ENCODE measurements around the gene POU6F2.
A peak's percentile ranks its signal among the peaks of the same experiment; 100 is the strongest.

POU6F2 gene

GRCh38 chr7:39017369-39017915, 39.7 kb downstream of the POU6F2 start:
- no peaks in the 10 kb centered on the region for H4K20me1 ChIP-seq
- no peaks in the 10 kb centered on the region for H3K4me1 ChIP-seq
- H3K9ac ChIP-seq, result no peak overlapping the region
- H3K27me3 ChIP-seq, result no peaks in the 10 kb centered on the region
- H3K4me2 ChIP-seq, result no peak overlapping the region
- no peak overlapping the region for H3K27ac ChIP-seq
- peaks cover 3% of the 10 kb centered on the region; the same call in 1 of the 2 replicates for H3K9me3 ChIP-seq
- no peak for TF ChIP-seq Cebpa-rat (IDR thresholded peaks at IDR 0.05)
- no peaks in the 10 kb centered on the region for H3K36me3 ChIP-seq
- H3K4me3 ChIP-seq, result no peak overlapping the region

GRCh38 chr7:39022796-39023195, 45.1 kb downstream of the POU6F2 start:
- no peaks in the 10 kb centered on the region for H3K27me3 ChIP-seq
- H3K4me2 ChIP-seq, result no peak overlapping the region
- no peaks in the 10 kb centered on the region for H3K36me3 ChIP-seq
- H3K9me3 ChIP-seq, result peaks cover 16% of the 10 kb centered on the region
- no peaks in the 10 kb centered on the region for H4K20me1 ChIP-seq
- TF ChIP-seq Cebpa-rat (IDR thresholded peaks at IDR 0.05), result no peak
- H3K27ac ChIP-seq, result no peak overlapping the region
- H3K9ac ChIP-seq, result no peak overlapping the region
- no peak overlapping the region for H3K4me3 ChIP-seq
- H3K4me1 ChIP-seq, result no peaks in the 10 kb centered on the region

- Histone ChIP-seq H3K36me3 (no peaks in the 10 kb centered on the region), H3K4me3 (no peak overlapping the region), H3K9ac (no peak overlapping the region), H4K20me1 (no peaks in the 10 kb centered on the region), H3K27me3 (no peaks in the 10 kb centered on the region), H3K4me1 (no peaks in the 10 kb centered on the region), H3K9me3 (peaks cover 13% of the 10 kb centered on the region), H3K4me2 (no peak overlapping the region), H3K27ac (no peak overlapping the region)
- TF ChIP-seq Cebpa-rat (IDR thresholded peaks at IDR 0.05), result no peak
Observed at GRCh38 chr7:39027491-39027890, 49.8 kb downstream of the POU6F2 start.

- Histone ChIP-seq H3K4me2 (no peak overlapping the region), H3K4me1 (0 out of 2 replicates have a peak, but pooled peaks cover 4% of the 10 kb centered on the region), H3K9me3 (no peaks in the 10 kb centered on the region), H3K9ac (no peak overlapping the region), H3K27me3 (no peaks in the 10 kb centered on the region), H4K20me1 (no peaks in the 10 kb centered on the region), H3K27ac (no peak overlapping the region), H3K4me3 (no peak overlapping the region), H3K36me3 (no peaks in the 10 kb centered on the region)
- TF ChIP-seq Cebpa-rat (IDR thresholded peaks at IDR 0.05), result no peak
Observed at GRCh38 chr7:39033885-39034624, 56.3 kb downstream of the POU6F2 start.

- Histone ChIP-seq H3K27ac (no peak overlapping the region), H3K4me1 (0 out of 2 replicates have a peak, but pooled peaks cover 4% of the 10 kb centered on the region), H3K4me3 (no peak overlapping the region), H3K27me3 (no peaks in the 10 kb centered on the region), H4K20me1 (no peaks in the 10 kb centered on the region), H3K9me3 (no peaks in the 10 kb centered on the region), H3K4me2 (no peak overlapping the region), H3K36me3 (no peaks in the 10 kb centered on the region), H3K9ac (no peak overlapping the region)
- TF ChIP-seq Cebpa-rat (IDR thresholded peaks at IDR 0.05), result no peak
Observed at GRCh38 chr7:39035156-39035555, 57.4 kb downstream of the POU6F2 start.

- Histone ChIP-seq H3K4me2 (no peak overlapping the region), H3K27me3 (no peaks in the 10 kb centered on the region)
- TF ChIP-seq Cebpa-rat (IDR thresholded peaks at IDR 0.05), result no peak
Observed at GRCh38 chr7:39035903-39036302, 58.2 kb downstream of the POU6F2 start.

GRCh38 chr7:39042670-39043069, 65.0 kb downstream of the POU6F2 start:
- H3K9me3 ChIP-seq, result no peaks in the 10 kb centered on the region
- no peak overlapping the region for H3K4me2 ChIP-seq
- no peak overlapping the region for H3K9ac ChIP-seq

More at GRCh38 chr7:39035903-39036302, 58.2 kb downstream of the POU6F2 start:
- Histone ChIP-seq H4K20me1 (no peaks in the 10 kb centered on the region), H3K4me1 (0 out of 2 replicates have a peak, but pooled peaks cover 4% of the 10 kb centered on the region), H3K4me3 (no peak overlapping the region), H3K27ac (no peak overlapping the region), H3K36me3 (no peaks in the 10 kb centered on the region), H3K9me3 (no peaks in the 10 kb centered on the region), H3K9ac (no peak overlapping the region)

GRCh38 chr7:39043531-39043930, 65.8 kb downstream of the POU6F2 start:
- Histone ChIP-seq H3K9ac (no peak overlapping the region), H3K4me3 (no peak overlapping the region), H3K9me3 (no peaks in the 10 kb centered on the region), H3K36me3 (no peaks in the 10 kb centered on the region), H3K4me2 (peak overlapping the region; percentile 49), H4K20me1 (no peaks in the 10 kb centered on the region), H3K27me3 (no peaks in the 10 kb centered on the region), H3K4me1 (peaks cover 26% of the 10 kb centered on the region), H3K27ac (no peak overlapping the region)
- TF ChIP-seq Cebpa-rat (IDR thresholded peaks at IDR 0.05), result no peak

More at GRCh38 chr7:39042670-39043069, 65.0 kb downstream of the POU6F2 start:
- no peaks in the 10 kb centered on the region for H3K27me3 ChIP-seq
- H3K27ac ChIP-seq, result no peak overlapping the region
- H3K4me3 ChIP-seq, result no peak overlapping the region
- H3K4me1 ChIP-seq, result peaks cover 26% of the 10 kb centered on the region
- no peaks in the 10 kb centered on the region for H3K36me3 ChIP-seq
- no peaks in the 10 kb centered on the region for H4K20me1 ChIP-seq
- TF ChIP-seq Cebpa-rat (IDR thresholded peaks at IDR 0.05), result no peak

- peak overlapping the region; percentile 49 for H3K4me2 ChIP-seq
- no peak overlapping the region for H3K27ac ChIP-seq
- H3K36me3 ChIP-seq, result no peaks in the 10 kb centered on the region
- no peak overlapping the region for H3K9ac ChIP-seq
- H3K9me3 ChIP-seq, result no peaks in the 10 kb centered on the region
- no peaks in the 10 kb centered on the region for H4K20me1 ChIP-seq
- H3K4me1 ChIP-seq, result peaks cover 26% of the 10 kb centered on the region
- TF ChIP-seq Cebpa-rat (IDR thresholded peaks at IDR 0.05), result no peak
- H3K27me3 ChIP-seq, result no peaks in the 10 kb centered on the region
- no peak overlapping the region for H3K4me3 ChIP-seq
Observed at GRCh38 chr7:39044489-39044888, 66.8 kb downstream of the POU6F2 start.

- peaks cover 26% of the 10 kb centered on the region for H3K4me1 ChIP-seq
- H3K4me3 ChIP-seq, result no peak overlapping the region
- no peak overlapping the region for H3K9ac ChIP-seq
- no peaks in the 10 kb centered on the region for H4K20me1 ChIP-seq
- H3K36me3 ChIP-seq, result no peaks in the 10 kb centered on the region
- no peaks in the 10 kb centered on the region for H3K9me3 ChIP-seq
- peak overlapping the region; percentile 49 for H3K4me2 ChIP-seq
- H3K27ac ChIP-seq, result no peak overlapping the region
- H3K27me3 ChIP-seq, result no peaks in the 10 kb centered on the region
- TF ChIP-seq Cebpa-rat (IDR thresholded peaks at IDR 0.05), result no peak
Observed at GRCh38 chr7:39045231-39045630, 67.5 kb downstream of the POU6F2 start.
